Amniotic stem cell (primary cell): ENCODE measurements around the gene TUBGCP6.

Source experiments
- DNase-seq: peaks from one replicate; lab custom pipeline; 2025; lab: John Stamatoyannopoulos, UW

The TUBGCP6 gene

GRCh38 chr22:50250555-50251476 is 6.0 kb upstream of the TUBGCP6 start, which contains the start of gene HDAC10:
Gene HDAC10, minus strand, starts transcription at chr22:50251265. Its CDS starts 233 bp downstream, at chr22:50251032.
- DNase-seq = peak; percentile 71

GRCh38 chr22:50250249-50250554 is 5.4 kb upstream of the TUBGCP6 start:
- DNase-seq = no peak

- no peak for DNase-seq
Measured at GRCh38 chr22:50249341-50250248, 4.8 kb upstream of the TUBGCP6 start.

- no peak for DNase-seq
Measured at GRCh38 chr22:50248196-50249081, 3.6 kb upstream of the TUBGCP6 start.

- no peak for DNase-seq
Measured at GRCh38 chr22:50247748-50248147, 2.9 kb upstream of the TUBGCP6 start.

GRCh38 chr22:50246242-50247175 is 1.7 kb upstream of the TUBGCP6 start:
- DNase-seq = no peak

GRCh38 chr22:50245214-50246072 is 620 bp upstream of the TUBGCP6 start:
- DNase-seq = no peak

- no peak for DNase-seq
Measured at GRCh38 chr22:50243685-50244419, 971 bp downstream of the TUBGCP6 start.

GRCh38 chr22:50242406-50242949 is 2.3 kb downstream of the TUBGCP6 start:
- no peak for DNase-seq

- DNase-seq = no peak
Measured at GRCh38 chr22:50238755-50239154, 6.1 kb downstream of the TUBGCP6 start.

- no peak for DNase-seq
Measured at GRCh38 chr22:50236731-50237409, 8.0 kb downstream of the TUBGCP6 start.

- no peak for DNase-seq
Measured at GRCh38 chr22:50233223-50233622, 11.6 kb downstream of the TUBGCP6 start.

GRCh38 chr22:50232481-50233151 is 12.2 kb downstream of the TUBGCP6 start:
- DNase-seq = no peak

GRCh38 chr22:50229370-50229769 is 15.5 kb downstream of the TUBGCP6 start:
- no peak for DNase-seq

GRCh38 chr22:50228366-50228765 is 16.5 kb downstream of the TUBGCP6 start:
- no peak for DNase-seq

GRCh38 chr22:50227579-50228215 is 17.1 kb downstream of the TUBGCP6 start:
- DNase-seq = no peak

GRCh38 chr22:50226875-50227165 is 18.0 kb downstream of the TUBGCP6 start:
- no peak for DNase-seq
